Subcutaneous abdominal adipose tissue (tissue), 5 donors: ENCODE data around the gene SEMA3A.

ENCODE experiments used
- H3K27ac ChIP-seq: one replicate; pipeline ENCODE4 v1.7.0; 2013; ENCODE audit warnings: low read depth, mild to moderate bottlenecking, inconsistent platforms, low read length, moderate library complexity
- H3K27me3 ChIP-seq, 5 donors: one replicate each; pipeline ENCODE4 v1.7.0; 2013; ENCODE audit warnings: low read length in 5 of 5, inconsistent platforms in 1 of 5; ENCODE audit not compliant: control insufficient read depth in 5 of 5, insufficient read depth in 4 of 5
- H3K36me3 ChIP-seq, 5 donors: one replicate each; pipeline ENCODE4 v1.7.0; 2013; ENCODE audit warnings: low read length in 5 of 5; ENCODE audit not compliant: control insufficient read depth in 5 of 5, insufficient read depth in 5 of 5
- H3K4me1 ChIP-seq, 5 donors: one replicate each; pipeline ENCODE4 v1.7.0; 2013; ENCODE audit warnings: low read length in 5 of 5, mild to moderate bottlenecking in 3 of 5, moderate library complexity in 1 of 5; ENCODE audit not compliant: control insufficient read depth in 5 of 5, insufficient read depth in 5 of 5
- H3K4me3 ChIP-seq, 5 donors: one replicate each; pipeline ENCODE4 v1.7.0; 2013; ENCODE audit warnings: low read length in 5 of 5, low read depth in 1 of 5
- H3K9ac ChIP-seq, 5 donors: one replicate each; pipeline ENCODE4 v1.7.0; 2013; ENCODE audit warnings: low read length in 5 of 5, mild to moderate bottlenecking in 4 of 5, moderate library complexity in 3 of 5
- H3K9me3 ChIP-seq, 5 donors: one replicate each; pipeline ENCODE4 v1.7.0; 2013; ENCODE audit warnings: low read length in 5 of 5; ENCODE audit not compliant: control insufficient read depth in 5 of 5
- donor health status: healthy.
- donor health status: healthy.
- donor health status: healthy.
- donor health status: healthy.
- donor health status: healthy.

SEMA3A gene

DNA sequence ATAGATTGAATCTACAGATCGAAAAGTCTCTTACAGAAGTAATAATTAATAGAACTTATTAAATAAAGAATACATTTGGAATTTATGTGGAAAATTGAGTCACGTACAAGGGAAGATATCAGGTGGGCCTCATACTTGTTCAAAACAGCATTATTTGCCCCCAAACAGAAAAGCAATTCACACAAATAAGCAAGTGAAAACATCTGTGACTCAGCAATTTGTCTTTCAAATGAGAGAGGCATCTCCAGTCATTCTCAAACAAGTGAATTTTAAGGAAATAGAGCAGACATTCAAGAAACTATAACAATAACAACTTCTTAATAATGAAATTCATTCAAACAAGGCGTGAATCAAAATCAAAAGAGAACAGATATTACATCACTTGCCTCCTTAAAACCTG, 50.1 kb downstream of the SEMA3A start:
- no peak overlapping the region for H3K4me3 ChIP-seq
- H3K27me3 ChIP-seq: no peaks in the 10 kb centered on the region
- H3K9ac ChIP-seq: no peak overlapping the region

DNA sequence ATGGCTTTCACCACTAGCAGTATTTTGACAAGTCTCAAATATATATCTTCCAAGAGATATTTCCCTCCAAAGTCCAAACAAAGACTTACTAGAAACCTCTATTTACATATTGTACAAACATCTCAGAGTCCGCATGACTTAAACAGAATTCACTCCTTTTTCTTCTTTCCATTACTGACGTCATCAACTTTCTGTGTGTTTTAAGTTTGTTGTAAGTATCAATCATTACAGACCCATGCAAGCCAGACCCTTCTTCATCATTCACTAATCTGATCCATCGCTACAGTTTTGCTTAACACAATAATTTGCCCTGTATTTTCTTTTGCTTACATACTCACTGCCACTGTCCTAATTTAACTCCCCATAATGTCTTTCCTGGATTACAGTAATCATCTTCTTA, 51.9 kb downstream of the SEMA3A start:
- Histone ChIP-seq H3K4me3 (no peak overlapping the region), H3K27ac (no peak overlapping the region), H3K4me1 (peaks cover 0 to 12% (median 0%) of the 10 kb centered on the region in 5 donors), H3K9ac (no peak overlapping the region), H3K36me3 (peaks cover 0 to 3% (median 0%) of the 10 kb centered on the region in 5 donors), H3K9me3 (no peaks in the 10 kb centered on the region), H3K27me3 (no peaks in the 10 kb centered on the region)

More for the DNA sequence above, 50.1 kb downstream of the SEMA3A start:
- no peaks in the 10 kb centered on the region for H3K9me3 ChIP-seq
- H3K4me1 ChIP-seq: peaks cover 0 to 12% (median 0%) of the 10 kb centered on the region in 5 donors
- no peak overlapping the region for H3K27ac ChIP-seq
- peaks cover 0 to 3% (median 0%) of the 10 kb centered on the region in 5 donors for H3K36me3 ChIP-seq

- H3K9me3 ChIP-seq: no peaks in the 10 kb centered on the region
- H3K9ac ChIP-seq: no peak overlapping the region
Measured at GRCh38 chr7:84139986-84140729, 54.4 kb downstream of the SEMA3A start.

GRCh38 chr7:84138411-84138810, 56.2 kb downstream of the SEMA3A start:
- H3K27ac ChIP-seq: no peak overlapping the region
- H3K4me1 ChIP-seq: peaks cover 0 to 2% (median 0%) of the 10 kb centered on the region in 5 donors
- H3K9me3 ChIP-seq: no peaks in the 10 kb centered on the region
- no peaks in the 10 kb centered on the region for H3K27me3 ChIP-seq
- no peak overlapping the region for H3K4me3 ChIP-seq
- H3K9ac ChIP-seq: no peak overlapping the region
- peaks cover 0 to 3% (median 0%) of the 10 kb centered on the region in 5 donors for H3K36me3 ChIP-seq

More at GRCh38 chr7:84139986-84140729, 54.4 kb downstream of the SEMA3A start:
- no peak overlapping the region for H3K27ac ChIP-seq
- H3K4me3 ChIP-seq: no peak overlapping the region
- H3K36me3 ChIP-seq: peaks cover 0 to 3% (median 0%) of the 10 kb centered on the region in 5 donors
- H3K4me1 ChIP-seq: peaks cover 0 to 9% (median 0%) of the 10 kb centered on the region in 5 donors
- no peaks in the 10 kb centered on the region for H3K27me3 ChIP-seq

DNA sequence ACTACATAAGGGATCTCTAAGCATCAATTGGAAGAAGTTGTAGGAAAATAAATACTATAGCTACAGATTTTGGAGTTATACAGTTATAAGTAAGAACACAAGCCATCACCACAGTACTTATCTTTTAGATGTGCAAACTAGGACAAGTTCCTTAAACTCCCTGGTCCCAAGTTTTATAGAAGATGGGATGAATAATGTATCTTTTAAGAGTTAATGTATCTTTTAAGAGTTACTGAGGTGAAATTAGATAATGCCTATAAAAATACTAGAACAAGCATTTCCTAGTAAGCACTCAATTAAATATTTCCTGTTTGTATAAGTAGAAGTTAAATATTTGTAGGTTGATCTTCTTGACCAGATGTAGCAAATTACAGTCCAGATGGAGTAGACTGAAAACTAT, 56.8 kb downstream of the SEMA3A start:
- H3K36me3 ChIP-seq: peaks cover 0 to under 1% (median 0%) of the 10 kb centered on the region in 5 donors
- no peak overlapping the region for H3K9ac ChIP-seq
- H3K27ac ChIP-seq: no peak overlapping the region
- H3K9me3 ChIP-seq: no peaks in the 10 kb centered on the region
- peaks cover 0 to 2% (median 0%) of the 10 kb centered on the region in 5 donors for H3K4me1 ChIP-seq
- no peak overlapping the region for H3K4me3 ChIP-seq
- H3K27me3 ChIP-seq: no peaks in the 10 kb centered on the region

DNA sequence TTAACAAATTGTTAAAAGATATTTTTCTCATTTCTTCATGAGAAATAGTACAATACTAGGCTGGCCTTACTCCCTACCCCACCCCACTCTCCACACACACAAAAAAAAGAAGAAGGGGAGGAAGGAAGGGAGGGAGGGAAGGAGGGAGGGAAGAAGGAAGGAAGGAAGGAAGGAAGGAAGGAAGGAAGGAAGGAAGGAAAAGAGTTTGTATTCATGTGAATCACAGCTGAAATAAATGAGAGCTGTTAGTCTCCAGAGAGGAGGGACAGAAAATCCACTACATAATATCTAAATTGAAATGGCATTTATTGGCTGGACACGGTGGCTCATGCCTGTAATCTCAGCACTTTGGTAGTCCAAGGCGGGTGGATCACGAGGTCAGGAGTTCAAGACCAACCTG, 57.8 kb downstream of the SEMA3A start:
- H3K9me3 ChIP-seq: no peaks in the 10 kb centered on the region
- H3K9ac ChIP-seq: no peak overlapping the region
- no peaks in the 10 kb centered on the region for H3K27me3 ChIP-seq
- no peak overlapping the region for H3K27ac ChIP-seq
- peaks cover 0 to 2% (median 0%) of the 10 kb centered on the region in 5 donors for H3K4me1 ChIP-seq
- H3K36me3 ChIP-seq: no peaks in the 10 kb centered on the region
- H3K4me3 ChIP-seq: no peak overlapping the region

DNA sequence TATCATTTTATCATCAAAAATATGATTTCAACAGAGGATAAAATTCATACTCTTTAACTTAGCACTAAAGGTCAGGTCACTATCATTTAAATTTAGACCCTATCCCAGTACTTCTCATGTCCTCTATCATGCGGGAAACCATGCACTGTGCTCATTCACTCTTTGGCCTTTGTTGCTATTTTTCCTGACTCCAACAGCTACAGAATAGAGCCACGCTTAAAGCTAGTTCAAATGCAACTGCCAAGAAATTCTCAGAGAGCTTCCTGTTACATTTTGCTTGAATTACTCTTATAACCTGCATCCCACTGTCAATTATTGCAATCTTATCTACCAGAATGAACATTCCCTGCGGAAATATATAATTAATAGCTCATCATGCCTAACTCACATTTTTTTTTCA, 58.3 kb downstream of the SEMA3A start:
- Histone ChIP-seq H3K36me3 (no peaks in the 10 kb centered on the region), H3K4me3 (no peak overlapping the region), H3K4me1 (peaks cover 0 to 2% (median 0%) of the 10 kb centered on the region in 5 donors), H3K9me3 (no peaks in the 10 kb centered on the region), H3K27me3 (no peaks in the 10 kb centered on the region), H3K9ac (no peak overlapping the region), H3K27ac (no peak overlapping the region)

GRCh38 chr7:84134169-84134568, 60.4 kb downstream of the SEMA3A start:
- Histone ChIP-seq H3K27ac (no peak overlapping the region), H3K9me3 (no peaks in the 10 kb centered on the region)

DNA sequence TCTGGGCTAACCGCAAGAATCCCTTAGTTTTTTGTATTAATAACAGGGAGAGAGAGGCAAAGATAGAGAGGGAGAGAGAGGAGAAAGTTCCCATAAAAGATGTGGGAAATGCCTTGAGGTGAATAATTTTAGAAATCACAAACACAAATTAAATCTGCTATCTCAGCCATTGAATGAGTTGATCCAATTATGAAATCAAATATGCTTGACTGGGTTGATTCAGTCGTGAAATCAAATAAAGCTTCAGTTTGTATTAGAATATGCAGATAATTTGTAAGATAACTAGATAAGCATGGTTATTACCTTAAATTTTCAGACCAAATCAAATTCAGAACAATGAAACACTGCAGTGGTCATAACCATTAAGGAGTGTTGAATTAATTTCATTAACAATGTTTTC, 68.9 kb downstream of the SEMA3A start:
- Histone ChIP-seq H3K4me1 (peaks cover 0 to 5% (median 0%) of the 10 kb centered on the region in 5 donors), H3K4me3 (no peak overlapping the region), H3K27ac (no peak overlapping the region), H3K9ac (no peak overlapping the region), H3K9me3 (no peaks in the 10 kb centered on the region), H3K27me3 (no peaks in the 10 kb centered on the region), H3K36me3 (no peaks in the 10 kb centered on the region)

More at GRCh38 chr7:84134169-84134568, 60.4 kb downstream of the SEMA3A start:
- no peak overlapping the region for H3K4me3 ChIP-seq
- no peak overlapping the region for H3K9ac ChIP-seq
- H3K36me3 ChIP-seq: no peaks in the 10 kb centered on the region
- no peaks in the 10 kb centered on the region for H3K27me3 ChIP-seq
- H3K4me1 ChIP-seq: peaks cover 0 to 2% (median 0%) of the 10 kb centered on the region in 5 donors

DNA sequence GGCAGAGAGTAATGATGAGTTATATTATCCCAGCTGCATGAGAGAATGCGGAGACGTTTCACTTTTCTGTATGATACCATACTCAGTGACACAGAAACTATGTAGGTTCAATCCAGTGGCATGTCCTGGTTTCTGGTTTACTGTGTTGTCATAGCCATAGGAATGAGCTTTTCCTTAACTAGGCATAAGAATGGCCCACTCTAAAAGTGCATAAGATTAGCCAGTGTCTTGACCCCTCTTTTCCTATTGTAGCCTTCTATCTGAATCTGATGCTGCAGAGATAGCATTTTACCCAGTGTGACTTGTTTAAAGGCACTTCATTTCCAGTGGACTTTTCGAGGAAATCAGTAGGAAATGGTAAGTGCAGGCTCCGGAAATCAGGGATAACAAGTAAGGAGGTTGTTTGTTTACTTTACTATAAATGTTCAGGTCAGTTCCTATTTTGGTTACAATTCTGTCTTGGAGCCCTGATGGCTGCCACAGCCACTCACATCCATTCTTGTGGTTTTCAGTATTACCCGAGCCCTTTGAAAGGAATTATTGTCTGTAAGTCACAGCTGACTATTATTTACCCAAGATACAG, 70.5 kb downstream of the SEMA3A start:
- H3K9ac ChIP-seq: no peak overlapping the region
- H3K27ac ChIP-seq: no peak overlapping the region
- H3K27me3 ChIP-seq: no peaks in the 10 kb centered on the region
- H3K36me3 ChIP-seq: no peaks in the 10 kb centered on the region
- peaks cover 0 to 5% (median 0%) of the 10 kb centered on the region in 5 donors for H3K4me1 ChIP-seq
- no peaks in the 10 kb centered on the region for H3K9me3 ChIP-seq
- H3K4me3 ChIP-seq: no peak overlapping the region
